HG02678 (cell line): Measurements from ENCODE around the gene GON4L.
"Not testable (repeated sequence)": the region's sequence is repeated elsewhere in the genome, so short reads cannot be mapped to it uniquely, and the experiment has no call there.

ENCODE experiments used
- ATAC-seq: cut with Tn5 transposase; IDR thresholded peaks from one replicate; pipeline ENCODE4 v1.9.1; 2021; ENCODE audit warnings: mild to moderate bottlenecking, moderate library complexity; ENCODE audit not compliant: unreplicated experiment

Gene GON4L, protein sequence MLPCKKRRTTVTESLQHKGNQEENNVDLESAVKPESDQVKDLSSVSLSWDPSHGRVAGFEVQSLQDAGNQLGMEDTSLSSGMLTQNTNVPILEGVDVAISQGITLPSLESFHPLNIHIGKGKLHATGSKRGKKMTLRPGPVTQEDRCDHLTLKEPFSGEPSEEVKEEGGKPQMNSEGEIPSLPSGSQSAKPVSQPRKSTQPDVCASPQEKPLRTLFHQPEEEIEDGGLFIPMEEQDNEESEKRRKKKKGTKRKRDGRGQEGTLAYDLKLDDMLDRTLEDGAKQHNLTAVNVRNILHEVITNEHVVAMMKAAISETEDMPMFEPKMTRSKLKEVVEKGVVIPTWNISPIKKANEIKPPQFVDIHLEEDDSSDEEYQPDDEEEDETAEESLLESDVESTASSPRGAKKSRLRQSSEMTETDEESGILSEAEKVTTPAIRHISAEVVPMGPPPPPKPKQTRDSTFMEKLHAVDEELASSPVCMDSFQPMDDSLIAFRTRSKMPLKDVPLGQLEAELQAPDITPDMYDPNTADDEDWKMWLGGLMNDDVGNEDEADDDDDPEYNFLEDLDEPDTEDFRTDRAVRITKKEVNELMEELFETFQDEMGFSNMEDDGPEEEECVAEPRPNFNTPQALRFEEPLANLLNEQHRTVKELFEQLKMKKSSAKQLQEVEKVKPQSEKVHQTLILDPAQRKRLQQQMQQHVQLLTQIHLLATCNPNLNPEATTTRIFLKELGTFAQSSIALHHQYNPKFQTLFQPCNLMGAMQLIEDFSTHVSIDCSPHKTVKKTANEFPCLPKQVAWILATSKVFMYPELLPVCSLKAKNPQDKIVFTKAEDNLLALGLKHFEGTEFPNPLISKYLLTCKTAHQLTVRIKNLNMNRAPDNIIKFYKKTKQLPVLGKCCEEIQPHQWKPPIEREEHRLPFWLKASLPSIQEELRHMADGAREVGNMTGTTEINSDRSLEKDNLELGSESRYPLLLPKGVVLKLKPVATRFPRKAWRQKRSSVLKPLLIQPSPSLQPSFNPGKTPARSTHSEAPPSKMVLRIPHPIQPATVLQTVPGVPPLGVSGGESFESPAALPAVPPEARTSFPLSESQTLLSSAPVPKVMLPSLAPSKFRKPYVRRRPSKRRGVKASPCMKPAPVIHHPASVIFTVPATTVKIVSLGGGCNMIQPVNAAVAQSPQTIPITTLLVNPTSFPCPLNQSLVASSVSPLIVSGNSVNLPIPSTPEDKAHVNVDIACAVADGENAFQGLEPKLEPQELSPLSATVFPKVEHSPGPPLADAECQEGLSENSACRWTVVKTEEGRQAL (N-terminal part only)

DNA sequence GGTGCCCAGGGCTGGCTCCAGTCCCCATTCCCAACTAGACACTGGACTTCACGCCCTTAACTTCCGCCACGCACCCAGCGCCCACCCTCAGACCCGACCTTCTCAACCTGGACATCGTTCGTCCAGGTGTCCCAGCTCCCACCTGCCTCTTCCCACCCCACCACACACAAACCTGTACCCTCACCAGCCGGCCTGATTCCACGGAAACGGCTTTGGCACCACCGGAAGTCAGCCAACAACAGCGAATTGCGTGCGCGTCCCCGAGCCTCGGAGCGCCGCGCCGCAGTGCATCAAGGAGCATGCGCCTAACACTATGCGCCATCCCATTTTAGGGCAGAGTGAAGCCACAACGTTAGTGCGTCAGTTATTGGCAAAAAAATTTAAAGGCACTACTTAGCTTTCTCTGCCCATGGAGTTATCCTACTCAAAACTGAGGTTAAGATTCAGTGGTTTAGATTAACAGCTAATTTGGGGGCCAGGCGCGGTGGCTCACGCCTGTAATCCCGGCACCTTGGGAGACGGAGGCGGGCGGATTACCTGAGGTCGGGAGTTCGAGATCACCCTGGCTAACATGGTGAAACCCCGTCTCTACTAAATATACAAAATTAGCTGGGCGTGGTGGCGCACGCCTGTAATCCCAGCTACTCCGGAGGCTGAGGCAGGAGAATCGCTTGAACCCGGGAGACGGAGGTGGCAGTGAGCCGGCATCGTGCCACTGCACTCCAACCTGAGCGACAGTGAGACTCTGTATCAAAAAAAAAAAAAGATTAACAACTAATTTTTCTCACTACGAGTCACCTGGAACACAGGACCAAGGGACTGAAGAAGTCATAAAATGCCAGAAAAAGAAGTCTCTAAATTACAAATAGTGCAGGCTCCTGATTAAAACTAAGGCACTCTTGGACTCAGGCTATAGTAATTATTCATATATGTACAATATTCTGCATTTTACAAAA lies at the start of gene GON4L:
GON4L (minus strand) TSS at position 240 of the 956 bp plus-strand sequence. CDS start 3,434 bp downstream, outside the sequence.
- peak; percentile 50 for ATAC-seq

DNA sequence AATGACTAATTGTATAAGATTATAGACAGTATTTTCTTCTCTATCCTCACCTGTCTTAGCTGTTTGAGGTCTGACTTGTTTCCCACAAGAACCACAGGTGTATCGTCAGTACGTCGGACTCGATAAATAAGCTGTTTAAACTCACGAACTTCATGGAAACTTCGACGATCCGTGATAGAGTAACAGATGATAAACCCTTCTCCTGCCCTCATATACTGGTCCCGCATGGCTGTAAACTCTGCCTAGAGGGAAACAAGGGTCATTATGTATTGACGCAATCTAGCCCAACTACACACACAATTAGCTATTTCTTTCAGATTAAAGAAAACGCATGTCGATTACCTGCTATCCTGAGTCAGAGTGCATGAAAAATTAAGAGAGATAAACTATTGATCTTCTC lies 47.2 kb upstream of the GON4L start:
- ATAC-seq, result no peak

GRCh38 chr1:155900161-155900560 lies 43.1 kb upstream of the GON4L start:
- ATAC-seq, result no peak

GRCh38 chr1:155899683-155900082 lies 42.7 kb upstream of the GON4L start:
- ATAC-seq, result no peak

GRCh38 chr1:155898888-155899287 lies 41.9 kb upstream of the GON4L start:
- ATAC-seq, result no peak

GRCh38 chr1:155897746-155898145 lies 40.7 kb upstream of the GON4L start:
- no peak for ATAC-seq

GRCh38 chr1:155896476-155896875 lies 39.5 kb upstream of the GON4L start:
- ATAC-seq, result not testable (repeated sequence)

DNA sequence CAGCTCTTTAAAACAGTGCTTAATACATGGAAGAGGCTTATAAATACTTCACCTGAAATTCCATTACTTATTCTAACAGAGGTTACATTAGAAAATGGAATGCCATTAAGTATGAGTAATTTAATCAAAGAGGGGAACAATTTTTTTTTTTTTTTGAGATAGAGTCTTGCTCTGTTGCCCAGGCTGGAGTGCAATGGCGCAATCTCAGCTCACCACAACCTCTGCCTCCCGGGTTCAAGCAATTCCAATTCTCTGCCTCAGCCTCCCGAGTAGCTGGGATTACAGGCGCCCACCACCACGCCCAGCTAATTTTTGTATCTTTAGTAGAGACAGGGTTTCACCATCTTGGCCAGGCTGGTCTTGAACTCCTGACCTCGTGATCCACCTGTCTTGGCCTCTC lies 38.6 kb upstream of the GON4L start:
- ATAC-seq, result not testable (repeated sequence)

DNA sequence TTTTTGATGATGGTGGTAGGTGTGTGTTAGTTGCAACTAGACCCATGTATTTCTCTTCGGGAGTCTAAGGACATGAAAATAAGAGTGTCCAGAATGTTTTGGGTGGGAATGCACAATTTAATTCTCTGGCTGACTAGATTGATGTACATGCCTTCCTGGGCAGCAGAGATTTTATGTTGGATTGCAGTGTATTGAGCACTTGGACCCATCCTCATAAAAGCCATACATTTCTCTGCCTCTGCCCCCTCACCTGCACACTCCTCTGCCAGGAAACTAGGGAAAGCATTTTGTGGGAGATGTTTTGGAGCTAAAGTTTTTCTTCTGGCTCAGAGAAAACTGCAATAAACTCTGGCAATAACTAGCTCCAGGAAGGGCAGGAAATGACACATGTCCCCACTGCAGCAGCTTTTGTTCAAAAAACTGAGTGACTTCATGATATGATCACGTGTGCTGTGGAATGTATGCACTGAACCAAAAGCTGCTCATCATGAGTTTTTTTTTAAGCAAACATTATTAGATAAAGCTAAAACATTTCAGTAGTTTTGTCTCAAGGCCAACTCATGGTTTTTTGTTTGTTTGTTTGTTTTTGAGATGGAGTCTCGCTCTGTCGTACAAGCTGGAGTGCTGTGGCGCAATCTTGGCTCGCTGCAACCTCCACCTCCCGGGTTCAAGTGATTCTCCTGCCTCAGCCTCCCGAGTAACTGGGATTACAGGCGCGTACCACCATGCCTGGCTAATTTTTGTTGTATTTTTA lies 36.6 kb upstream of the GON4L start:
- ATAC-seq, result no peak

DNA sequence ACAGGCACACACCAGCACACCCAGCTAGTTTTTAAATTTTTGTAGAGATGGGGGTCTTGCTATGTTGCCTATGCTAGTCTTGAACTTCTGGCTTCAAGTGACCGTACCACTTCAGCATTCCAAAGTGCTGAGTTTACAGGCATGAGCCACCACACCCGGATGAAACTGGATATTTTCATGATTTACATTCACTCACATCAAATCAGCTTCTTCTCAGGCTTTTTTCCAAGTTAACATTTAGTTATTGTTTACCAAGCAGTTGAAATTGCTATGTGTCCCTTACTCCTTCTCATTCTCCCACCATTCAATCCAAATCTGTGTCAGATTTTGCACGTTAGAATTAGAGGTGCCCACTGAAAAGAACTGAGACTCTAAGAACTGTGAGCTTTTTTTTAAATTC lies 35.8 kb upstream of the GON4L start:
- ATAC-seq, result no peak

DNA sequence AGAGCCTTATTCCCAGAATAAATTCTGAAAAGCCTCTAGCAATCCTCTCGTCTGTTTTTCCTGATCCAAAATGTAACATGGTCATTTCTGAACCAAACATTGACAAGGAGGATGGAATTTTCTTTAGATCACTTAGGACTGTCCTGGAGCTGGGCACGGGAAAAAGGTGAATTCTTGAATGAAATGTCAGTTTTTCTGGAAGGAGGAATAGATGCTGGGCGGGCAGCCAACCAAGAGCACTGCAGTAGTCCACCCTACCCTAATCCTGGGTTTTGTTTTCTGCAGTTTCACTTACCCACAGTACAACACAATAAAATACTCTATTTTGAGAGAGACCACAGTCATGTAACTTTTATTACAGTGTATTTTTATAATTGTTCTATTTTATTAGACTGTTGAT lies 33.2 kb upstream of the GON4L start:
- no peak for ATAC-seq

- ATAC-seq, result no peak
Measured at GRCh38 chr1:155889566-155889965, 32.6 kb upstream of the GON4L start.

GRCh38 chr1:155888481-155888880 lies 31.5 kb upstream of the GON4L start:
- no peak for ATAC-seq

DNA sequence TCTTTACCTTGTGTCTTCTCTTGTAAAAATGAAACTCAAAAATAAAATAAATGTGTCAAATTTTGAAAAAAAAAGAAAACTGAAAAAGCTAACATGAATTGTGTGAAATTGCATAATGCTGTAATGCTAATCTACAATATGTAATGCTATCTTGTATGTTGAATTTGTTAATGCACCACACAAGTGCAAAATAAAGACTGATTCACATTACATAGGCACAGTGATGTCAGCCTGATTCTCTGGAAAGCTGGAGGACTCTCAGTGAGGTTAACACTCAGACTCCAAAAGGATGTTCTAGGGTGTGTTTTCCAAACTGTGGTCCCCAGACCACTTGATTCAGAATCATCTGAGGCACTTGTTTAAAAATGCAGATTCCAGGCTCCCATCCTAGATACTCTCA lies 28.0 kb upstream of the GON4L start:
- no peak for ATAC-seq

DNA sequence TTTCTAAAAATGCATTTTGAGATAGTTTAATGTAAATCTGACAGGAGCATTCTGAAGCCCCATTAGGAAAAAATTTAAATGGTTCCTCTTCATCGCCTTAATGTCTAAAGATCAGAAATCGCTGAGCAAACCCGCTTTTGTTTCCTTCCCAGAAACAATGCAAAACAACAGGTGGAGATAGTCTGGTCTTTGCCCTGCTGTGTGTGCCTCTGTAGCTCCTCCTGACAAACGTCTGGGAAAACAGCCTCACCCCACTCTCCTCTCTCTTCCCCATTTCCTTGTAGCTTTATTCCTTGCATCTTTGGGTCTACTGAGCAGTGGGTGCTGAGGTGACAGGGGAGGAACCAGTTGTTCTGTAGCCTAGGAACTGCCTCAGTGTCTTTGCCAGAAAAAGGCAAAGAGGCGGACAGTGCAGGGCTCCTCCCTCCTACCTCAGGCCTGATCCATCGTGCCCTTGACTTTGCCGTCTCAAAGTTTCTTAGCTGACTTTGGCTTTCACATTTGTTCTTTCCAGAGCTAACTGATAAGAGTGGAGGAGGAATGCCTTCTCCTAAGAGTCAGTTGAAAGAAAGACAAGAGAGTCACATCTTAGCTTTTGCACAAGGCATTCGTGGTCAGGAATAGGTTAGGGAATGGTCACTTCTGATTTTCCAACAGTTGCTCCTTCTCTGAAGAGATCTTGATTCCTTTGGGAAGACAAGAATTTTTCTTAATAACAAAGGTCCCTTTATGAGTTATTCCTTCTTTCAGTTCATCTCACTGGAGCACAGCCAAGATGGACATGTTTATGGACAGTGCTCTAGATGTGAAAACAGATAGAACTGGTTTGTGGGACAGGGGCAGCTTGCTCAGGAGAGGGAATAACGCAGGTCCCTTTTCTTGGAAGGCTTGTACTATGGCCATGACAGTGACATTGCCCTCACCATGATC lies 27.3 kb upstream of the GON4L start:
- ATAC-seq, result no peak

GRCh38 chr1:155882766-155883165 lies 25.8 kb upstream of the GON4L start:
- ATAC-seq, result no peak

DNA sequence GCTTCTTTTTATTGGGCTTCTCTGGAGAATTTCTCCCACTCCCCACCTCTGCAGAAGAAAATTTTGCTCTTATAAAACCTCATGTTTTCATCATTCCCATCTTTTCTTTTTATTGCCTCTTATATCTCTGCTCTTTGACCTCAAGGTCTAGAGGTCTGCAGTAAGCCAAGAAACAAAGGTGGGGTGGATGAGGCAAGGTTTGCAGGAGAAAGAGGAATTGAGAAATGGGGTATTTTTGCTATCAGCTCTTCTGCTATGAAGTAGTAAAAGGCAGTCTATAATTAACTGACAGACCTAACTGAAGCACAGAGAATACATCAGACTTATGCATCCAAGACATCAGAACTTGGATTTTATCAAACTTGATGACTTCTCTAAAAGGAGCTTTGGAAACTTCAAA lies 25.2 kb upstream of the GON4L start:
- ATAC-seq, result no peak

DNA sequence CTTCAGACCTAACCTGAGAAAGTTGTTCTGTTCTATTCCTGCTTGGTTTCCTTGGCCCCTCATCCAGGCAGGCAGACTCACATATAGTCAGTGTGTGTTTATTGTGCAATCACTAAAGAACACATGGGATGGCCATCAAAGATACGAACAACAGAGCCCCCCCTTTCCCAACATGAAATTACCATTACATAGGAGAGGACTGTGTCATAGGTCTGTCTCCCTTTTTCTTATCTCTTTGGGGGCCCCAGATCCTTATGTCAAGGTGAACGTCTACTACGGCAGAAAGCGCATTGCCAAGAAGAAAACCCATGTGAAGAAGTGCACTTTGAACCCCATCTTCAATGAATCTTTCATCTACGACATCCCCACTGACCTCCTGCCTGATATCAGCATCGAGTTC lies 23.9 kb upstream of the GON4L start:
- no peak for ATAC-seq
